ENCODE results near the gene STAB1. TPM values are rescaled to one million over a fixed set of nuclear protein-coding genes. Genes with fewer than 3 reads are reported as not detected.

STAB1 gene
- 0.11 and 0.16 TPM in 2 replicates for total RNA-seq
- long read RNA-seq: 0 reads

GRCh38 chr3:52494886-52495495, at the start of gene STAB1:
TSS of gene STAB1 (plus strand) at chr3:52495338. CDS start at chr3:52495414, 76 bp downstream.
- TF ChIP-seq, protein P1, sequence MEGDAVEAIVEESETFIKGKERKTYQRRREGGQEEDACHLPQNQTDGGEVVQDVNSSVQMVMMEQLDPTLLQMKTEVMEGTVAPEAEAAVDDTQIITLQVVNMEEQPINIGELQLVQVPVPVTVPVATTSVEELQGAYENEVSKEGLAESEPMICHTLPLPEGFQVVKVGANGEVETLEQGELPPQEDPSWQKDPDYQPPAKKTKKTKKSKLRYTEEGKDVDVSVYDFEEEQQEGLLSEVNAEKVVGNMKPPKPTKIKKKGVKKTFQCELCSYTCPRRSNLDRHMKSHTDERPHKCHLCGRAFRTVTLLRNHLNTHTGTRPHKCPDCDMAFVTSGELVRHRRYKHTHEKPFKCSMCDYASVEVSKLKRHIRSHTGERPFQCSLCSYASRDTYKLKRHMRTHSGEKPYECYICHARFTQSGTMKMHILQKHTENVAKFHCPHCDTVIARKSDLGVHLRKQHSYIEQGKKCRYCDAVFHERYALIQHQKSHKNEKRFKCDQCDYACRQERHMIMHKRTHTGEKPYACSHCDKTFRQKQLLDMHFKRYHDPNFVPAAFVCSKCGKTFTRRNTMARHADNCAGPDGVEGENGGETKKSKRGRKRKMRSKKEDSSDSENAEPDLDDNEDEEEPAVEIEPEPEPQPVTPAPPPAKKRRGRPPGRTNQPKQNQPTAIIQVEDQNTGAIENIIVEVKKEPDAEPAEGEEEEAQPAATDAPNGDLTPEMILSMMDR (conservative IDR thresholded peaks at IDR 0.05): no peak
- H3K4me1 Mint-ChIP-seq: peaks cover 4% of the 10 kb centered on the region
- peaks cover 3% of the 10 kb centered on the region for H3K27me3 Mint-ChIP-seq (ENCODE audit: low read depth)
- H3K4me3 Mint-ChIP-seq: peak within 1 kb of the TSS; percentile 72
- H3K36me3 Mint-ChIP-seq (ENCODE audit: low read depth): no peaks in the 10 kb centered on the region
- DNase-seq (ENCODE audit: low read depth, low spot score): no peak
- peak within 1 kb of the TSS; percentile 81 for H3K27ac Mint-ChIP-seq (ENCODE audit: unreplicated experiment)
- H3K9me3 Mint-ChIP-seq: no peaks in the 10 kb centered on the region

DNA sequence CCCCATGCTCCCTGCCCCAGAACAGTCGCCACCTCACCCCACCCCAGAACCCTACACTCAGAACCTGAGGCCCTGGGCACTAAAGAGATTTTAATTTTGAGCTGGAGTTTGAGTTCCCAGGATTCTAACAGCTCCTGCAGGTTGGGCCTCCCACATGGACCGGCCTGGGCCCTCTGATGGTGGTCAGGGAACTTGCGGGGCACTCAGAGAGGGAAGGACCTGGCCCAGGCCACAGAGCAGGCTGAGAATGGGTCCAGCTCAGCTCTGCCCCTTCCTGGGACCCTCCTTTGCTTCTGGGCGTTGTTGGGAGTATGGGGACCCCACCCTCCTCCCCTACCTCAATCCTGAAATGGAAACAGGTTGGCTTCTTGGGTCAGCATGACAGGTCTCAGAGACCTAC, 49.1 kb upstream of the STAB1 start:
- Mint-ChIP-seq H3K27ac (ENCODE audit: unreplicated experiment) (no peak overlapping the region), H3K36me3 (ENCODE audit: low read depth) (no peaks in the 10 kb centered on the region), H3K4me1 (peaks cover 12% of the 10 kb centered on the region), H3K4me3 (no peak overlapping the region), H3K9me3 (no peaks in the 10 kb centered on the region), H3K27me3 (ENCODE audit: low read depth) (no peaks in the 10 kb centered on the region)
- TF ChIP-seq, protein P1 (conservative IDR thresholded peaks at IDR 0.05): no peak
- no peak for DNase-seq (ENCODE audit: low read depth, low spot score)

DNA sequence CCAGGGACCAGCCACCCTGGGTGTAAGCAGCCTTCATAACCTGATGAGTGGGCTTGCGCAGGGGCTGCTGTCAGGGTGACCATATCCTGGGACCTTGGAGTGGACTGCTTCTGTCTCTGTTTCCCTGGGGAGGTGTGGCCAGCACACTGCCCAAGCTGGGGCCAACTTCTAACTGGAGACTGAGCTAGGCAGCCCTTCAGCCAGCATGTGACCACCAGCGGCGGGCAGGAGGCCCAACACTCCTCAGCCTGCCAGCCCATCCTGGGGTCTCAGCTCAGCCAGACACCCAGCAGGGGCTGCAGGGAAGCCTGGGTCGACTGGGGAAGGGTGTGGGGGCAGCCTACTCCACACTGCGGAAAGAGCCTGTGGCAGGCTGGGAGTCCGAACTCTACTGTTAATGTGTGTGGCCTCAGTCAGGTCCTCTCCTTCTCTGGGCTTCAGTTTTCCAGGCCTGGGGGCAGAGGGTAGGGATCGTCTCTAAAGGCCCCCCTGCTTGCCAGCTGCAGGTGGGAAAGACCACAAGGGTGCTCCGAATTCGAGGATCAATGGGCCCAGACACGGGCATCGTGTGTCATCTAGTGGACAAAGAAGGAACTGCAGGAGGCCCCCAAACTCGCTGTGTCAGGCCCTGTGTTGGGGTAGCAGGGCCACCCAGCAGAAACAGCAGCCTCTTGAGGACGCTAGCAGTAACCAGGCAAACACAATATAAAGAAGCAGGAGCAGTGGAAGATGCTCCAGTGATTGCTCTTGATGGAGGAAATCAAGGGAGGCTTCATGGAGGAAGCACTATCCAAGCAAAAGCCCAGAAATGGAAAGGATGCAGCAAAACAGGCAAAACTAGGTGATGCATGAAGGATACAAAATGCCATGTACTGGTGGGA, 48.3 kb upstream of the STAB1 start:
- peaks cover 19% of the 10 kb centered on the region for H3K4me1 Mint-ChIP-seq
- H3K4me3 Mint-ChIP-seq: peak overlapping the region; percentile 50
- H3K9me3 Mint-ChIP-seq: no peaks in the 10 kb centered on the region
- H3K27me3 Mint-ChIP-seq (ENCODE audit: low read depth): no peaks in the 10 kb centered on the region
- no peak overlapping the region for H3K27ac Mint-ChIP-seq (ENCODE audit: unreplicated experiment)
- no peaks in the 10 kb centered on the region for H3K36me3 Mint-ChIP-seq (ENCODE audit: low read depth)
- TF ChIP-seq, protein P1 (conservative IDR thresholded peaks at IDR 0.05): peak; percentile 97
- DNase-seq (ENCODE audit: low read depth, low spot score): peak; percentile 86

DNA sequence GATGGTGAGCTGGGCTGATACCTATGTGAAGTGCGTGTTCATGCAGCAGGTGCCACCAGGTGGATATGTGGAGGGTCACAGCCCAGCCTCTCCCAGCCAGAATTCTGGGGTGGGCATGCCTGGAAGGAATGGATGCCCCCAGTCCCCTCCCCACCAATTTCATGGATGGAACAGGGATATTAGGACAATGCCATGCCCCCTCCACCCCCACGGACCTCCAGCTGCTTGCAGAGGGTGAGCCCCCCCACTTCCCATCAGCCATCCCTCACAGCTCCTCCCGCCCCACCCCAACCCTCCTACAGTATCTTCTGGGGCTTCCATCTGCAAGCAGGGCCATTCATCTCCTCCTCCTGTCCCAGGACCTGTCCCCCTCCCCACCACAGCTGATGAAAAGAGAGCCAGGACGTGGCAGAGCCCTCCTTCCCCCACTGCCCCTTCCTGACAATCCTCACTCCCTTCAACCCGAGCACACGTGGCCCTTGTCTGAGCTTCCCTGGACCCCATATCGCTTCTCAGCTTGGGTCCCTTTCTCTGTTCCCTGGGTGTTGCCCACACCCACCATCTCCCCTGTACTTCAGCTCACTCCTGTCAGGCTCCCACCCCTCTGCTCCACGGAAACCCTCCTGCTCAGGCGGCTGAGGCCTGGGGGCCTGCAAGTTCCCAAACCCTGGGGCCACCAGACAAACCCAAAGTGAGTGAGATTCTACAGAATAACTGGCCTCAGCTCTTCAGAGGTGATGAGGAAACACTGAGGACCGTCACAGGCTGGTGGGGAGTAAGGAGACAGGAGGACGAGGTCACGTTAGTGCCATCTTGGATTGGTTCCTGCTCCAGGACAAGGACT, 47.4 kb upstream of the STAB1 start:
- no peak overlapping the region for H3K27ac Mint-ChIP-seq (ENCODE audit: unreplicated experiment)
- peaks cover 15% of the 10 kb centered on the region for H3K4me1 Mint-ChIP-seq
- H3K27me3 Mint-ChIP-seq (ENCODE audit: low read depth): no peaks in the 10 kb centered on the region
- H3K9me3 Mint-ChIP-seq: no peaks in the 10 kb centered on the region
- H3K4me3 Mint-ChIP-seq: no peak overlapping the region
- TF ChIP-seq, protein P1 (conservative IDR thresholded peaks at IDR 0.05): no peak
- no peak for DNase-seq (ENCODE audit: low read depth, low spot score)
- H3K36me3 Mint-ChIP-seq (ENCODE audit: low read depth): no peaks in the 10 kb centered on the region

GRCh38 chr3:52450489-52451236, 44.5 kb upstream of the STAB1 start:
- Mint-ChIP-seq H3K36me3 (ENCODE audit: low read depth) (no peaks in the 10 kb centered on the region), H3K27ac (ENCODE audit: unreplicated experiment) (no peak overlapping the region), H3K27me3 (ENCODE audit: low read depth) (no peaks in the 10 kb centered on the region), H3K4me1 (peaks cover 23% of the 10 kb centered on the region), H3K4me3 (no peak overlapping the region), H3K9me3 (no peaks in the 10 kb centered on the region)
- DNase-seq (ENCODE audit: low read depth, low spot score): no peak
- TF ChIP-seq, protein P1 (conservative IDR thresholded peaks at IDR 0.05): no peak

Data from neural crest cell (in vitro differentiated cells).